K562 (cell line): ENCODE results near the gene DAW1. TPM values are rescaled to one million over a fixed set of nuclear protein-coding genes. Genes with fewer than 3 reads are reported as not detected.

Source experiments
- ATAC-seq: fragments of 200-7000 bp; cut with Tn5 transposase; 3 replicates; pipeline ENCODE4 v1.9.1; 2020; ENCODE audit warnings: moderate library complexity
- BruUV-seq: library from RNA; stranded (reverse); fragments of 400-500 nt; replicated peaks from 2 replicates; lab custom pipeline; 2021; lab: Mats Ljungman, UMichigan
- CTCF ChIA-PET: fragments of 300-600 bp; formaldehyde crosslinking; extraction: SDS; loops from one replicate; lab custom pipeline; 2021; ENCODE audit warnings: low intra/inter-chr PET ratio; lab: Yijun Ruan, JAX
- POLR2A ChIA-PET: fragments of 300-600, 350-650 bp; sonication (Branson Sonifier 250); formaldehyde crosslinking; extraction: SDS; loops from one replicate; lab custom pipeline; 2021; ENCODE audit warnings: antibody characterized with exemption, inconsistent platforms; lab: Yijun Ruan, JAX
- DNase-seq, 4 experiments: peaks; one replicate each; pipeline versions ENCODE4 v3.0.0 to v3.0.0-alpha.2; 2011 to 2018; ENCODE audit warnings: low spot score in 3 of 4, mixed read lengths in 3 of 4; ENCODE audit errors: extremely low read depth in 1 of 4
- FAIRE-seq: peaks from 2 replicates; lab custom pipeline; 2011; peaks lifted over from hg19 to GRCh38; lab: Jason Lieb, UNC
- H2AFZ ChIP-seq: 2 replicates; pipeline ENCODE4 v1.6.0; 2011; ENCODE audit warnings: low read depth, low read length, control low read depth, inconsistent platforms
- H3K27ac ChIP-seq: fragments of 200-600 bp; 3 replicates; pipeline ENCODE4 v1.8.0; 2011; ENCODE audit warnings: low read depth, mild to moderate bottlenecking, control low read depth, inconsistent platforms, low read length, moderate library complexity, mixed read lengths; ENCODE audit errors: extremely low read depth
- H3K27me3 ChIP-seq, 2 experiments: fragments of 300-600 bp in 1 of 2; 2 replicates in 1 of 2; 3 replicates in 1 of 2; pipeline versions ENCODE4 v1.6.0 to v1.8.0; 2011; ENCODE audit warnings: inconsistent platforms in 2 of 2, low read length in 2 of 2, mild to moderate bottlenecking in 1 of 2, mixed read lengths in 1 of 2, moderate library complexity in 1 of 2; ENCODE audit not compliant: control insufficient read depth in 2 of 2, insufficient read depth in 2 of 2
- H3K36me3 ChIP-seq: fragments of 300-600 bp; 3 replicates; pipeline ENCODE4 v1.8.0; 2011; ENCODE audit warnings: mild to moderate bottlenecking, low read length, inconsistent platforms; ENCODE audit not compliant: control insufficient read depth, insufficient read depth
- H3K4me1 ChIP-seq, 2 experiments: fragments of 200-600 bp in 1 of 2; replicated peaks in 1 of 2; 2 replicates in 1 of 2; 3 replicates in 1 of 2; pipeline versions ENCODE4 v1.5.1 to v1.8.0; 2011; ENCODE audit warnings: inconsistent platforms in 2 of 2, low read length in 2 of 2, mild to moderate bottlenecking in 1 of 2, mixed read lengths in 1 of 2, moderate library complexity in 1 of 2; ENCODE audit not compliant: control insufficient read depth in 2 of 2, insufficient read depth in 2 of 2
- H3K4me2 ChIP-seq: 2 replicates; pipeline ENCODE4 v1.6.1; 2011; ENCODE audit warnings: low read length, control low read depth, inconsistent platforms, mixed read lengths; ENCODE audit not compliant: insufficient read depth
- H3K4me3 ChIP-seq: fragments of 200-600 bp; sonication (generic), shearing (Covaris generic); 2 replicates; pipeline ENCODE4 v1.5.1; 2016; ENCODE audit warnings: control low read depth, inconsistent platforms
- H3K79me2 ChIP-seq: fragments of 200-600 bp; 3 replicates; pipeline ENCODE4 v1.8.0; 2011; ENCODE audit warnings: low read length, inconsistent platforms; ENCODE audit not compliant: control insufficient read depth, insufficient read depth
- H3K9ac ChIP-seq, 2 experiments: 2 replicates each; pipeline versions ENCODE4 v1.6.0 to v1.6.1; 2011; ENCODE audit warnings: low read depth in 2 of 2, low read length in 2 of 2, control low read depth in 1 of 2, inconsistent platforms in 1 of 2, mild to moderate bottlenecking in 1 of 2, mixed read lengths in 1 of 2; ENCODE audit not compliant: insufficient read depth in 1 of 2
- H3K9me1 ChIP-seq: one replicate; pipeline ENCODE4 v1.6.0; 2011; ENCODE audit warnings: inconsistent platforms, mild to moderate bottlenecking, low read length, moderate library complexity; ENCODE audit not compliant: control insufficient read depth, insufficient read depth
- H3K9me3 ChIP-seq: replicated peaks from 2 replicates; pipeline ENCODE4 v1.5.1; 2011; ENCODE audit warnings: low read depth, low read length, inconsistent platforms; ENCODE audit not compliant: control insufficient read depth, insufficient read depth
- H4K20me1 ChIP-seq: replicated peaks from 2 replicates; pipeline ENCODE4 v1.6.1; 2011; ENCODE audit warnings: low read length, inconsistent platforms, mixed read lengths; ENCODE audit not compliant: control insufficient read depth, insufficient read depth
- DNMT1 ChIP-seq: fragments of 450-650 bp; IDR thresholded peaks from 2 replicates; pipeline ENCODE4 v1.6.1; 2016; ENCODE audit warnings: antibody characterized with exemption, mild to moderate bottlenecking
- FOSL1 ChIP-seq: fragments of 200-800 bp; sonication (Bioruptor generic); conservative IDR thresholded peaks from 2 replicates; pipeline ENCODE4 v1.6.1; 2016; ENCODE audit warnings: missing genetic modification characterization, missing compliant biosample characterization
- GATAD2B ChIP-seq: fragments of 450-650 bp; IDR thresholded peaks from 2 replicates; pipeline ENCODE4 v1.6.1; 2017; ENCODE audit warnings: mild to moderate bottlenecking, borderline replicate concordance
- KAT2B ChIP-seq: IDR thresholded peaks from one replicate; pipeline ENCODE4 v1.6.1; 2012; ENCODE audit warnings: low read depth, mild to moderate bottlenecking, control low read depth, inconsistent platforms, low read length, moderate library complexity
- THAP7 ChIP-seq: fragments of 250-450 bp; sonication (Bioruptor Pico); IDR thresholded peaks from 2 replicates; pipeline ENCODE4 v1.5.0; 2021
- USF1 ChIP-seq: sonication (generic); formaldehyde crosslinking; IDR thresholded peaks from 2 replicates; pipeline ENCODE4 v1.9.0; 2022; ENCODE audit warnings: mild to moderate bottlenecking, missing genetic modification reagents
- USF2 ChIP-seq: sonication (generic); formaldehyde crosslinking; IDR thresholded peaks from 2 replicates; pipeline ENCODE4 v1.5.0; 2020; ENCODE audit warnings: missing genetic modification reagents
- ZBTB33 ChIP-seq: sonication (generic); formaldehyde crosslinking; IDR thresholded peaks from 2 replicates; pipeline ENCODE4 v1.8.1; 2023; ENCODE audit warnings: mild to moderate bottlenecking, missing genetic modification reagents
- ZBTB49 ChIP-seq: sonication (generic); formaldehyde crosslinking; IDR thresholded peaks from 2 replicates; pipeline ENCODE4 v1.8.0; 2022; ENCODE audit warnings: missing genetic modification reagents, mild to moderate bottlenecking, borderline replicate concordance
- ZKSCAN3 ChIP-seq: fragments of 250-450 bp; sonication (Bioruptor Pico); IDR thresholded peaks from 2 replicates; pipeline ENCODE4 v1.4.0; 2020
- ZNF143 ChIP-seq: sonication (generic); formaldehyde crosslinking; IDR thresholded peaks from 2 replicates; pipeline ENCODE4 v1.9.0; 2022; ENCODE audit warnings: mild to moderate bottlenecking, missing genetic modification reagents
- ZNF444 ChIP-seq: fragments of 250-450 bp; sonication (Bioruptor Pico); IDR thresholded peaks from 2 replicates; pipeline ENCODE4 v1.4.0; 2020; ENCODE audit warnings: mild to moderate bottlenecking, moderate library complexity
- WGBS: fragments of 100-300 bp; shearing (Covaris generic); methylation state at CpG from one replicate; pipeline ENCODE4 v1.1.6; 2016; ENCODE audit warnings: low coverage, mixed read lengths; ENCODE audit not compliant: insufficient coverage; ENCODE audit errors: missing lambda C conversion rate; 5-methylcytosine and 5-hydroxymethylcytosine counted together
- in situ Hi-C: fragments of 300-500 bp; cut with MboI; formaldehyde crosslinking; loops from 4 replicates; pipeline ENCODE4 v1.15.0; 2018; ENCODE audit warnings: inconsistent platforms, mixed read lengths
- intact Hi-C: fragments of 100-400 bp; cut with micrococcal nuclease; formaldehyde crosslinking; loops from 2 replicates; pipeline ENCODE4 v1.14.2; 2022
- polyA plus RNA-seq, 8 experiments: library from polyadenylated mRNA; depleted of rRNA in 4 of 8; stranded (reverse) in 5 of 8; unstranded in 3 of 8; fragments of >200 nt; fragmentation: Nextera tagmentation in 2 of 8; fragmentation: Illumina TruSeq in 1 of 8; extraction: Ambion mirVana in 2 of 8; extraction: Trizol in 1 of 8; gene quantifications; 2 replicates each; pipeline versions ENCODE4 v1.2.1 to v1.2.3, GENCODE V29; 2011 to 2014; ENCODE audit warnings: inconsistent platforms in 1 of 8, missing spikeins in 1 of 8
- total RNA-seq, 7 experiments: library from RNA; depleted of rRNA in 6 of 7; stranded (reverse); fragments of >200 nt in 6 of 7; fragmentation: Illumina TruSeq in 2 of 7; extraction: Trizol in 2 of 7; gene quantifications; 2 replicates each; pipeline versions ENCODE4 v1.2.1 to v1.2.3, GENCODE V29; 2011 to 2021; ENCODE audit warnings: low replicate concordance in 1 of 7

Gene DAW1
- total and polyA plus RNA-seq, 9 of the 15 experiments (the other 6 are each of a cell fraction or from before 2014, with no cell fraction given) = not detected

- no peaks in the 10 kb centered on the region for H3K27me3 ChIP-seq
- TF ChIP-seq GATAD2B (no peak), ZKSCAN3 (CRISPR knock-in tag) (no peak), ZBTB49 (CRISPR knock-in tag) (no peak), DNMT1 (no peak), ZBTB33 (CRISPR knock-in tag) (no peak), FOSL1 (tag) (no peak), ZNF143 (no peak), THAP7 (CRISPR knock-in tag) (no peak), KAT2B (no peak), USF1 (no peak), USF2 (CRISPR knock-in tag) (no peak), ZNF444 (no peak)
- TF ChIP-seq, all 486 proteins: peak for 0
- no peak for DNase-seq
- H3K9ac ChIP-seq = no peak overlapping the region
- 0% methylated on average over 1 of the region's 1 CpG for WGBS
- no TSS peak for BruUV-seq
- H3K4me2 ChIP-seq = no peak overlapping the region
- H3K4me3 ChIP-seq = no peak overlapping the region
- FAIRE-seq = no peak
- in situ Hi-C loops = no loop called here
- no peaks in the 10 kb centered on the region for H3K36me3 ChIP-seq
- no peaks in the 10 kb centered on the region for H3K9me3 ChIP-seq
- no peaks in the 10 kb centered on the region for H3K79me2 ChIP-seq
- H2AFZ ChIP-seq = no peak overlapping the region
- ATAC-seq = no peak
- intact Hi-C loops = no loop called here
- CTCF ChIA-PET = no interaction called here
- no peaks in the 10 kb centered on the region for H4K20me1 ChIP-seq
- no peaks in the 10 kb centered on the region for H3K9me1 ChIP-seq
- H3K4me1 ChIP-seq = no peaks in the 10 kb centered on the region
- POLR2A ChIA-PET = no interaction called here
- H3K27ac ChIP-seq = no peak overlapping the region
Observed at GRCh38 chr2:227846831-227847230, 24.6 kb upstream of the DAW1 start.
